Inferior parietal cortex (tissue), 1 donor: ENCODE data around the gene SAPCD2.
A peak's percentile ranks its signal among the peaks of the same experiment; 100 is the strongest.

Experiments
- DNase-seq: peaks from one replicate; pipeline ENCODE4 v3.0.0-alpha.2; 2016; ENCODE audit errors: extremely low spot score

The SAPCD2 gene

GRCh38 chr9:137049544-137050449, 20.6 kb downstream of the SAPCD2 start:
- DNase-seq, result no peak

DNA sequence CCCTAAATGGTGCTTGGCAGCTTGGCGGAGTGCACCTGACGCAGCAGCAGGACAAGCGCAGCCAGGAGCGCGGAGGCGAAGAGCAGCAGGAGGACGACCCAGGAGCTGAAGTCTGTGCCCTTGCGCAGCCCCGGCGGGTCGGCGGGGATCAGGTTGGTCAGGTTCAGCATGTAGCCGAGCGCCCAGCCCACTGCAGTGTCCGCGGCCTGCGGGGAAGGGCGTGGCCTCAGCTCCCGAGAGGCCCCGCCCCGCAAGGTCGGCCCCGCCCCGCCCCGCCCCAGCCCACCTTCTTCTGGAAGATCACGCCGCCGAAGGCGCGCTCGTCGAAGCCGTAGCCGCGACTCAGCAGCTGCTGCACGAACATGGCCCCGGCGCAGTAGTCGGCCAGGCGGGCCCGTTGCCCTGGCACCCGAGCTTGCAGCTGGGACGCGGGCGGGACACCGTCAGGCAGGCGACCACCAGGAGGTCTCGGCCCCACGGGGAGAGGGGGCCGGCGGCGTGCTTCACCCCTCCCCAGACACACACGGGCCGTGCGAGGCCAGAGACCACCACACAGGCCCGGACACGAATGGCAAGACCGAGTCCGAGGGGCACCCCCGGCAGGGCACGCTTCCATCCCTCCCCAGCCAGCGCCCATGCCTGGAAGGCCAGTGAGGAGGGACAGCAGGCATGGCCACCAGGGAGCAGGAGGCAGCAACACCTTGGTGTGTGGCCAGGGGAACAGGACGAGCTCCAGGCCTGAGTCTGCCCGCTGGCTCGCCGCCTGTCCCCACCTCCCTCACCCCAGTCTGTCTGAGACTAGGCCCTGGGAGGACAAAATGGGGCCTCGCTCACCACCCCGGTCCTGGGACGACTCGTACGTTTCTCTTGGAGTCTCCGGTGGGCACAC, 21.5 kb downstream of the SAPCD2 start:
- no peak for DNase-seq

GRCh38 chr9:137046088-137046787, 24.1 kb downstream of the SAPCD2 start, which contains the start of gene NPDC1:
NPDC1 (minus strand) TSS chr9:137046177; CDS start chr9:137045989, 188 bp downstream.
- no peak for DNase-seq

GRCh38 chr9:137045294-137046087, 24.9 kb downstream of the SAPCD2 start:
- no peak for DNase-seq

- DNase-seq, result no peak
Observed at GRCh38 chr9:137044502-137045177, 25.7 kb downstream of the SAPCD2 start.

DNA sequence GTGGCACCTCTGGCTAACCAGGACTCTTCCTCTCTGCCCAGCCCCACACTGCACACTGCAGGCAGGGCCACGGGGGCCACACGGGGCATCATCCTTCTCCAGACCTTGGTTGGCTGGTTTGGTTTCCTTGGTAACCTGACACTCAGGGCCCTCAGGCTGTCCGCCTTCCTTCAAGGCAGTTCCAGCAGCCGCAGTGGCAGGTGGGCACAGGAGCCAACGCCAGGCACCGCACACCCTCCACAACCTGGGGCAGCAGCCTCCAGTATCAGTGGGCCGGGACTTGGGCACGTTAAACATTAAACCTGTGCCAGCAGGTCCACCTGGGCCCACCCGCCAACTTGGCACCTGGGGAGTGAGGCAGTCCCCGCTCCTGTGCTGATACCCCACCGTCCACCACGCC, 26.3 kb downstream of the SAPCD2 start:
- no peak for DNase-seq

- no peak for DNase-seq
Observed at GRCh38 chr9:137042751-137043727, 27.3 kb downstream of the SAPCD2 start.

DNA sequence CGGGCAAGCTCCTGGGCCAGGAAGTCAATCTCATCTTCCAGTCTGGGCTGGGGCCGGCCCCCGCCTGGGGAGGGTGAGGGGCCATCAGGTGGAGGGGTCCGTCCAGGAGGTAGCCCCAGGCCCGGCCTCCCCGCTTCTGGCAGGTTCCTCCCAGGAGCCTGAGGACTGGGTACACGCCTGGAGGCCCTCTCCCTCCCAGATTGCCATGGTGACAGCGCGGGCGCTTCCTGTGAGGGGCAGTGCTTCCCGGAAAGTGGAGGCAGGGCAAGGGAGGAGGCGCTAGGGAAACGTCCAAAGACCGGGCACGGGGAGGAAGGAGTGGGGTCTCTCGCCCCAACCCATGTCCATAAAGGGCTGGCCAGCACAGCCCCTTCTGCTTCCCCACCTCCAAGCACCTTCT, 29.2 kb downstream of the SAPCD2 start:
- no peak for DNase-seq

GRCh38 chr9:137040568-137040967, 29.8 kb downstream of the SAPCD2 start:
- no peak for DNase-seq

GRCh38 chr9:137039611-137040366, 30.6 kb downstream of the SAPCD2 start:
- DNase-seq, result no peak

GRCh38 chr9:137038916-137039315, 31.4 kb downstream of the SAPCD2 start:
- no peak for DNase-seq

- DNase-seq, result no peak
Observed at GRCh38 chr9:137037483-137037882, 32.9 kb downstream of the SAPCD2 start.

DNA sequence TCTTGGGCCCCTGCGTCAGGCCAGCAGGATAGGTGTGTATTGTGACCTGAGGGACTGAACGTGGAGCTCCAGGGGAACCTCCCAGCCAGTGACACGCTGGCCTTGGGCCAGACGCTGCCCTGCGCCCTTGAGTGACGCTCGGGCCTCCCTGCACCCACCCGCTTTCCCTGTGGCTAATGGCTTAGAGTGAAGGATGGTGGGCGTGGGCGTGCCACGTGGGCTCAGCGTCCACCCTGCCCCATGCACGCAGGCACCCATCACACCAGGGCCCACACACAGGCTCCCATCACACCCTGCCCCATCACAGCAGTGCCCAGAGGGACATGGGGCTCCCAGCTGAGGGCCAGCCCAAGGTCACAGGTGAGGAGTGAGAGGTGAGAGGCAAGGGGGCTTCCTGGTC, 33.3 kb downstream of the SAPCD2 start:
- DNase-seq, result no peak

DNA sequence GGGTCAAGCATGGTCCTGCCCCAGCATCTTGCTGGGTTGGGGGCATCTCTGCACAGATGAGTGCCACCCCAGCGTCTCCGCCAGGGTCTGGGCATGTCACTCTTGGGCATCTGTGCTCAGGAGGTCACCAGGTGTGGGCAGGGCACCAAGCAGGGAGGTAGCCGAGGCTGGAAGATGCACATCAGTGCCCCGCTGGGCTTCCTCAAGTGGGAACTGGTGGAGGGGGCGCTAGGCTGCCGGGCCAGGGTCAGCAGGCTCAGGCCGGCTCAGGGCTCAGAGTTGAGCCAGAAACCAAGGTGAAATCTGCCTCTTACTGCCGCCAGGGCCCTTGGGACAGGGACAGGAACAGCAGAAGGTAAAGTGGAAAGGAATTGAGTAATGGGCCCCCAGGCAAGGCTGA, 34.4 kb downstream of the SAPCD2 start:
- no peak for DNase-seq

GRCh38 chr9:137035507-137035834, 34.9 kb downstream of the SAPCD2 start:
- no peak for DNase-seq

DNA sequence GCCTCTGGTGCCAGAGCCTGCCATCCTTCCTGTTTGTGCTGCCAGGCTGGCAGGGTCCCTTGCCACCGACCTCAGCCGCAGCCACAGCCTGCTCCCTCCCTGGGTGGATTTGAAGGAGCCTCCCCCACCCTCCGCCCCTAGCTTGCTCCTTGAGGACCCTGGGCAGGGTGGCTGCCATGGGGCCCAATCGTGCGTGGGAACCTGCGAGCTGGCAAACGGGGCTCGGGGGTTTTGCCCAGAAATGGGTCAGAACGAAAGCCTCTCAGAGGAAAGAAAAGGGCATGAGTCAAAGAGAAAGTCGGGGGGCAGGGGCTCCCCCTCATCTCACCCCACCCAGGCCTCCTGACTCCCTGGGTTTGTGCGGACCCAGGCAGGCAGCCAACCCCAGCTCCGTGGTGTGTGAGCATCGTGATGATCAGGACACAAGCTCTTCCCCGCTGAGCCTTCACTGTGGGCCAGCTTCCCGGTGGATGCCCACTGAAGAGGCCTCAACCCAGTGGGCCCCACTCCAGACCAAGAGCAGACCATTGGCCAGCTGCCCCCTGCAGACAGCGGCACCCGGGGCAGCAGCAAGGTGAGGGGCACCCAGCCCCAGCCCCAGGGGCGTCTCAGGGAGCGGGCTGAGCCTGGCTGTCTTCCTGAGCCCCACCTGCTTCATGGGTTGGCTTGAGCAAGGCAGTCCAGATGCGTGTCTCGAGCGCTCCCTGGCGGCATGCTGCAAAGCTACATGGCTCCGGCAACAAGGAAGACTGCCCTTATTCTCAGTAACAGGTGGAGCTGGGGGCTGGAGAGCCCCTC, 35.4 kb downstream of the SAPCD2 start:
- peak; percentile 85 for DNase-seq

DNA sequence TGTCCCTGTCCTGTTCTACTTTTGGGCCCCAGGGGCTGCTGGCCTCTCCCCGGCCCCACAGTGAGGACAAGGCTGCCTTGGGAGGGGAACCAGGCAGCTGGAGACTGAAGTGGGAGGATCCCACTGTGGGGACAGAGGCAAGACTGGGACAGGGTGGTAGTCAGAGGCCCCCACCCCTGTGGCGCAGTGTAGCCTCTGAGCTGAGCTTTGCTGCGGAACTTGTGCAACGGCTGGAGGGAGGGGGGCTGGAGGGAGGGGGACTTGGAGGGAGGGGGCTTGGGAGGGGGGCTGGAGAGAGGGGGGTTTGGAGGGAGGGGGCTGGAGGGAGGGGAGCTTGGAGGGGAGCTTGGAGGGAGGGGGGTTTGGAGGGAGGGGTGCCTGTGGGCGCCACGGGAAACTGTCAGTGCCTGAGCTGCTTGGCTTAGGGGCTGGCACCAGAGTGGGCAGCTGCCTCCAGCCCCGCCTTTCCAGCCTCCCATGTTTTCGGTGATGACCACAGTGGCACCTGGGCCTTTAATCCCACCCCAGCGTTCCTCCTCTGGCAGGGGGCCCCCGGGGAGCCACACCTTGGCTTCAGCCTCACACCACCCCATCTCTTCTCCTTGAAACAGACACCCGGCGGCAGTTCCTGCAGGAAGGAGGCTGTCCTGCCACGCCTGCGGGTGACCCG, 36.2 kb downstream of the SAPCD2 start:
- DNase-seq, result no peak
